Activated T-cell treated with anti-CD3 and anti-CD28 coated beads, Interleukin-2, amount 50 U/mL, for 24 hours (primary cell): ENCODE data around the gene CBX6.
A peak's percentile ranks its signal among the peaks of the same experiment; 100 is the strongest.

Experiments used
- DNase-seq: peaks from one replicate; pipeline ENCODE4 v3.0.0-alpha.2; 2020
- H3K27ac Mint-ChIP-seq: 2 replicates; pipeline ENCODE4 v1.8.0; 2020; ENCODE audit warnings: mild to moderate bottlenecking, mixed read lengths
- H3K27me3 Mint-ChIP-seq: 2 replicates; pipeline ENCODE4 v1.8.0; 2020; ENCODE audit warnings: mixed read lengths
- H3K36me3 Mint-ChIP-seq: 2 replicates; pipeline ENCODE4 v1.8.0; 2020; ENCODE audit warnings: low read depth, mixed read lengths
- H3K4me1 Mint-ChIP-seq: 2 replicates; pipeline ENCODE4 v1.8.0; 2020; ENCODE audit warnings: low read depth, mixed read lengths
- H3K4me3 Mint-ChIP-seq: 2 replicates; pipeline ENCODE4 v1.8.0; 2020; ENCODE audit warnings: mild to moderate bottlenecking, moderate library complexity, mixed read lengths
- H3K9me3 Mint-ChIP-seq: 2 replicates; pipeline ENCODE4 v1.8.0; 2020; ENCODE audit warnings: mixed read lengths

CBX6 gene

DNA sequence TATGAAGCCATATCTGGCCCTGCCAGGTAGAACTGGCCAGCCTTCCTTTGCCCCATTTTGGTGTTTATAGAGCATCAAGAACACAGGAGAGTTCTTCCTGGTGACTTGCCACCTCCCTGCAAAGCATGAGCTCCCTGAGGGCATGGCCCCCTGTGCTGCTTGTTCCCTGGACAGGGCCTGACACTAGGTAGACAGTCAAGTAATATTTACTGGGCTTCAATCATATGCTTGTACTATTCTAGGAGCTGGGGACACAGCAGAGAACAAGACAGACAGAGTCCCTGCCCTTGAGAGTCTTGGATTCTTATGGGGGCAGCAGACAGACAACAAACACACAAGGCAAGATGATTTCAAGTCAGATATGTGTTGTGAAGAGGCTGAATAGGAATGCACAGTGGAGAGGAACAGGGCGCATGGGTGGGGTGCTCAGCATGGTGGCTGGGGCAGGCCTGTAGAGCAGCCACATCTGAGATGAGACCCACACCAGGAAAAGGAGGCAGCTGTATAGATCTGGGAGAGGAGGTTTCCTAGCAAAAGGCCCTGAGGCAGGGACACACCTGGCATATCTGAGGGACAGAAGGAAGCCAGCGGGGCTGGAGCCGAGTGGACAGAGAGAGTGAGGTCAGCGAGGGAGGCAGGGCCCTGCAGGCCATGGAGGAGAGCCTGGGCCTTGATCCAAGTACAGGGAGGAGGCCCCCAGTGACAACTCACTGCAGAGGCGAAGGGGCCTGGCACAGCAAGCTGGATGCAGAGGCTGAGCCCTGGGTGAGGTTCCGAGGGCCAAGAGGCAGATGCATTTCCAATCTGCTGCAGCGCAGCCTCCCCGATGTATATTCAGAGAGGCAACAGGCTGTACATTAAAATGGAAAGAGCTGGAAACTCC lies 10.2 kb upstream of the CBX6 start:
- no peak for DNase-seq
- H3K4me3 Mint-ChIP-seq, result no peak overlapping the region
- no peaks in the 10 kb centered on the region for H3K27me3 Mint-ChIP-seq
- H3K9me3 Mint-ChIP-seq, result no peaks in the 10 kb centered on the region
- peak overlapping the region; percentile 23 for H3K27ac Mint-ChIP-seq
- H3K36me3 Mint-ChIP-seq, result no peaks in the 10 kb centered on the region
- peaks cover 32% of the 10 kb centered on the region for H3K4me1 Mint-ChIP-seq

- Mint-ChIP-seq H3K4me1 (peaks cover 28% of the 10 kb centered on the region), H3K9me3 (no peaks in the 10 kb centered on the region), H3K27ac (no peak overlapping the region), H3K27me3 (no peaks in the 10 kb centered on the region), H3K4me3 (no peak overlapping the region), H3K36me3 (no peaks in the 10 kb centered on the region)
- no peak for DNase-seq
These were observed 9.5 kb upstream of the CBX6 start for GRCh38 chr22:38881464-38881871.

DNA sequence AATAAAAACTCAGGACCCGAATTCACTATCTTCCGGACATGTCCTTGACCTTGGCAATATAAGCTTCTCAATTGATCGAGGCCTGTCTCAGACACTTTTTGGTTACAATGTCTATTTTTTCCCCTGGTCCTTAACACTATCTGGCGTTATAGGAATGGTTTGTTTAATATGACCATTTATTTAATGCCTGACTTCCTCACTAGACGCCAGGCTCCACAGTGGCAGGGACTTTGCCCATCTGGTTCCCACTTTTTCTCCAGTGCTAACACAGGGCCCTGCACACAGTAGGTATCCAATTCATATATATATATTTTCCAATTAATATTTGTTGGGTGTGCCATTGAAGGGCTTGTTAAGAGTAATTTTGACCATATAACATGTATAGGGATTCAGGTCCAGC lies 7.9 kb upstream of the CBX6 start:
- Mint-ChIP-seq H3K27ac (no peak overlapping the region), H3K27me3 (no peaks in the 10 kb centered on the region), H3K9me3 (no peaks in the 10 kb centered on the region), H3K4me1 (peaks cover 33% of the 10 kb centered on the region), H3K36me3 (no peaks in the 10 kb centered on the region), H3K4me3 (no peak overlapping the region)
- no peak for DNase-seq

DNA sequence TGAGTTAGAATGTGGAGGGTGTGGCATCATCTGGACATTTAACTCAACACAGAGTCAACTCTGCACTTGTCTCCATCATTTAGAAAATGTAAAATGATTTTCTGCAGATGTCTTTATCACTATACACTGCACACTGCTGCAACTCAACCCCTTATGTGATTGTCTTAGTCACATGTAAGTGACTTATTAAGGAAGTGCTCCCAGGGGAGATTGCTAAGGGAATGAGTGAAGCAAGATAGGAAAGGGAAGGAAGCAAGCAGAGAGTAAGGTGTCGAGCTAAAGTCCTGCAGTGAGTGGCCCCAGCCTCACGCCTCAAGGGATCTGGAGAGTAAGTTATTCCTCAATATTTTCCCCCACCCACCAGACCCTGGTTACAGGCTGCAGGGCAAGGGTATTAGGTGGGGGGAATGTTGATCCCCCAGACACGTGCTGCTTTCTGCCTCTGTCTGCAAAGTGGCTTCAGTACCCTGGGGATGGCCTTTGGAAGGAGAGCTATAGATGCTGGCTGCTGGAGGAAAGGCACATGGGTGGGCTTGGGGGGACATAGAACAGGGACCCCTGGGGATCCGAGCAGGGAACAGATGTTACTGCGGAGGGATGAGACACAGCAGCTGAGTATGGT lies 7.2 kb upstream of the CBX6 start:
- Mint-ChIP-seq H3K4me1 (peaks cover 39% of the 10 kb centered on the region), H3K27me3 (no peaks in the 10 kb centered on the region), H3K27ac (no peak overlapping the region), H3K36me3 (no peaks in the 10 kb centered on the region), H3K9me3 (peaks cover 2% of the 10 kb centered on the region), H3K4me3 (no peak overlapping the region)
- no peak for DNase-seq

DNA sequence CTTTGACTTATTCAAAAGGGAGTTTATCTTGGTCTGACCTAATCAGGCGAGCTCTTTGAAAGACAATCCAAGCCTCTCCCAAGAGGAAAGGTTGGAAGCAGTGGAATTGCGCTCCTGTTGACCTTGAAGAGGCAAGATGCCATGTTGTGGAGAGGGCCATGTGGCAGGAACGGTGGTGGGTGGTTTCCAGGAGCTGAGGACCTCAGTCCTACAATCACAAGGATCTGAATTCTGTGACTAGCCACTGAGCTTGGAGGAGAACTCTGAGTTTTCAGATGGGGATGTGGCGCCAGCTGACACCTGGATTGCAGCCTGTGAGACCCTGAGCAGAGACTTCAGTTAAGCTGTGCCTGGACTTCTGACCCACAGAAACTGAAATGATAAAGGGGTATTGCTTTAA lies 6.0 kb upstream of the CBX6 start:
- Mint-ChIP-seq H3K27ac (no peak overlapping the region), H3K27me3 (no peaks in the 10 kb centered on the region), H3K4me1 (peaks cover 45% of the 10 kb centered on the region), H3K9me3 (peaks cover 2% of the 10 kb centered on the region), H3K36me3 (no peaks in the 10 kb centered on the region), H3K4me3 (no peak overlapping the region)
- DNase-seq, result no peak

- no peak overlapping the region for H3K4me3 Mint-ChIP-seq
- DNase-seq, result no peak
- H3K27ac Mint-ChIP-seq, result peak overlapping the region; percentile 91
- H3K4me1 Mint-ChIP-seq, result peaks cover 45% of the 10 kb centered on the region
- no peaks in the 10 kb centered on the region for H3K27me3 Mint-ChIP-seq
- peaks cover 19% of the 10 kb centered on the region for H3K36me3 Mint-ChIP-seq
- H3K9me3 Mint-ChIP-seq, result peaks cover 2% of the 10 kb centered on the region
These were observed 2.7 kb upstream of the CBX6 start for GRCh38 chr22:38874529-38875222.

GRCh38 chr22:38873469-38874411 lies 1.7 kb upstream of the CBX6 start:
- H3K4me1 Mint-ChIP-seq, result peaks cover 54% of the 10 kb centered on the region
- peak; percentile 76 for DNase-seq
- H3K9me3 Mint-ChIP-seq, result peaks cover 2% of the 10 kb centered on the region
- no peaks in the 10 kb centered on the region for H3K27me3 Mint-ChIP-seq
- H3K27ac Mint-ChIP-seq, result peak overlapping the region; percentile 91
- H3K36me3 Mint-ChIP-seq, result peaks cover 27% of the 10 kb centered on the region
- H3K4me3 Mint-ChIP-seq, result peak overlapping the region; percentile 85

DNA sequence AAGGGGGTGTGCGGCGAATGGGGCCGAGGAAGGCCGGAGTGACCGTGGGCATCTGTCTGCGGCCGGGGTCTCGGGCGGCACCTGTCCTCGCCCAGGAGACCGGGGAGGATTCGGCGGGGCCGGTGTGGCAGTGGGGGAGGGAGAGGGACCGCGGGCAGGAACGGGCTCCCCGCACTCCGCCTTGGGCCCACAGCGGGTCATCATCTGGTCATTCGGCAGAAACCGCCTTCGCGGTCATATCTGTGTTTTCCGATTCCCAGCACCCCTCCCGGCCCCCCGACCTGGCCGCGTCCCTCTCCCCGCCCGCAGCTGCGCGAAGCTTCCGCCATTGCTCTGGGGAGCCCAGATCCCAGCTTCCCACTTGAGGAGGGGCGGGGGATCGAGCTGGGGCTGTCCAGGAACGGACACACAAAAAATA lies 824 bp upstream of the CBX6 start:
- DNase-seq, result peak; percentile 55

GRCh38 chr22:38871360-38872171 lies 450 bp downstream of the CBX6 start:
- DNase-seq, result peak; percentile 73
- Mint-ChIP-seq H3K27me3 (no peaks in the 10 kb centered on the region), H3K9me3 (peaks cover 2% of the 10 kb centered on the region), H3K4me1 (peaks cover 61% of the 10 kb centered on the region), H3K36me3 (peaks cover 44% of the 10 kb centered on the region), H3K4me3 (peak overlapping the region; percentile 93), H3K27ac (peak overlapping the region; percentile 94)

More for the DNA sequence above, 824 bp upstream of the CBX6 start:
- Mint-ChIP-seq H3K4me1 (peaks cover 61% of the 10 kb centered on the region), H3K36me3 (peaks cover 36% of the 10 kb centered on the region), H3K9me3 (peaks cover 2% of the 10 kb centered on the region), H3K27me3 (no peaks in the 10 kb centered on the region), H3K27ac (peak overlapping the region; percentile 91), H3K4me3 (peak overlapping the region; percentile 85)

DNA sequence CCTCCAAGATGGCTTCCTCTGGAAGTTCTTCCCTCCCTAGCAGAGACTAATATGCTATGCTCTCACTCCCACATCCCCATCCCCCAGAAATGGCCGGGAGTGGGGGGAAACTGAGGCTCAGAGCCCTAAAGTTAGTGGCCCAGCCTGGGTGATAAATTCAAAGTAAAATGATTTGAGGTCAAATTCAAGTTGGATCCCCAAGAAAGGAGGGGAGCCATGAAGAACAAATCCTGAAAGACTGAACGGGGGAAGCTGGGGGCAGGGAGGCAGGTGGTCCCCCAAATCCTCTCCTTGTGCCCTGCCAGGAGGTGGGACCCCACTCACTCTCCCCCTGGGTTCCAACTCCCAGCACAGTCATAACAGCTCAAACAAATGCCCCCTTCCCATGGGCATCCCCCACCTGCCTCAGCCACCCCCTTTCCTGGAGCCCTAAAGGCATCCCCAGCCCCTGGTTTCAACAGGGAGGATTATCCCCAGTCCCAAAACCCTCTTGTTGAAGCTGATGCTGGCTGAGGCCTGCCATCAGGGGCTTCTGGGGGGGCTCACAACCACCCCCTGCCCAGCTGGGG lies 1.1 kb downstream of the CBX6 start:
- no peak for DNase-seq
- Mint-ChIP-seq H3K9me3 (peaks cover 2% of the 10 kb centered on the region), H3K27me3 (no peaks in the 10 kb centered on the region), H3K4me1 (peaks cover 58% of the 10 kb centered on the region), H3K36me3 (peaks cover 47% of the 10 kb centered on the region), H3K4me3 (peak overlapping the region; percentile 93), H3K27ac (peak overlapping the region; percentile 94)

DNA sequence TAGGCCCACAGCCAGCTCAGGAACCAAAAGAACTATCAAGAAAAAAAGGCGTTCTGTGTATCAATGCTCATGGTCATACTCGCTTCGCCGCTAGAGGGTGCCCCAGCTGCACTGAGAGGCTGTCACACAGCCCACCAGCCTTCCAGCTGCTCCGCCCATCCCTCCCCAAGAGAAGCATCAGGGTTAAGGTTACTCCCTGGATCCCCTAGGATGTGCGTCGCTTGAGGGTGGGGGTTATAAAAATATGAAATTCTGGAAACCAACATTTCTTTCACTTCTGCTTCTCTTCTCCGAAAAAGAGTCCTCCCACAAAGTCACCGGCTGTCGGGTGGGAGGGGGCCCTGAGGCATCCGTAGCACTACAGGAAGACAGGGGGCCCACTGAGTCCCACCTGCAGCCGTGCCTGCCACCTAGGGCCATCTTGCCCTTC lies 1.7 kb downstream of the CBX6 start:
- H3K27me3 Mint-ChIP-seq, result no peaks in the 10 kb centered on the region
- H3K9me3 Mint-ChIP-seq, result peaks cover 2% of the 10 kb centered on the region
- peak overlapping the region; percentile 94 for H3K27ac Mint-ChIP-seq
- DNase-seq, result peak; percentile 90
- H3K4me3 Mint-ChIP-seq, result peak overlapping the region; percentile 93
- peaks cover 62% of the 10 kb centered on the region for H3K4me1 Mint-ChIP-seq
- H3K36me3 Mint-ChIP-seq, result peaks cover 52% of the 10 kb centered on the region

DNA sequence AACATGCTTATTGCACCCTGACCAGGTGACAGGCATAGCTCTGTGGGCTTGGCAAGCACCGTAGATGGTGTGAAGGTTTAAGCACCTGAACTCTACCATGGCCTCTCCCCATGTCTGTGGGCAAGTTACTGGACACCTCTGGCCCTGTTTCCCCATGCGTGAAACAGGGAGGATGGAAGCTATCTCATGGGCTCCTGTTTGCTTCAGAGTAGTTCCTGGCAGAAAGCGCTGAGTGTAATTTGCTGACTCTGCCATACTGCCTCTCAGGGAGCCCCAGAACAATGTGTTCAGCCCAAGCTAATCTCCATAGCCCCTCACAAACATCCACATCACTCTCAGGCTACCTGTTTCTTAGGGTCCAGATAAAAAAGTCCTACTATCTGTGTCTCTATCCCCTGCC lies 2.4 kb downstream of the CBX6 start:
- peak overlapping the region; percentile 94 for H3K27ac Mint-ChIP-seq
- peaks cover under 1% of the 10 kb centered on the region for H3K9me3 Mint-ChIP-seq
- peak overlapping the region; percentile 93 for H3K4me3 Mint-ChIP-seq
- DNase-seq, result no peak
- H3K4me1 Mint-ChIP-seq, result peaks cover 55% of the 10 kb centered on the region
- peaks cover 59% of the 10 kb centered on the region for H3K36me3 Mint-ChIP-seq
- H3K27me3 Mint-ChIP-seq, result no peaks in the 10 kb centered on the region

DNA sequence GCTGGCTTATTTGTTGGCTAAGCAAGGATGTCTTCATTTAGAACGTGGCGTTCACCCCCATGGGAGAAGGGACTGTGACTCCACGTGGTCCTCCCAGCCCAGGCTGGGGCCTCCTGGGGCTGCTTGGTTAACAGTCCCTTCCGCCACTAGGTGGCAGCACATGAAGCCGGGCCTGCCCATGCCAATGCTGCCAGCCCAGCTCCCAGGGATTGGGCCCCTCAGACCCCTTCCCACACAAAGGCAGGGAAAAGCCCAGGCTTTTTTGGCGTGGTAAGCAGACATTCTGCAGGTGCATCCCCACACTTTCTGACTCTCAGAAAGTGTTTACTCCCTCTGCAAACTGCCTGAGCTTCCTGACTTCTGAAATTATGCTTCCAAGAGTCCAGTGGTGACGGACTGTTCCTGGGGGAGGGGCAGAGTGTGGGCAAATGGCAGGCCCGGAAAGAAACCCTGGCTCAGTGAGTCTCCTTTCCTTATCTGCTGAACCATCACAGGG lies 3.1 kb downstream of the CBX6 start:
- Mint-ChIP-seq H3K9me3 (no peaks in the 10 kb centered on the region), H3K36me3 (peaks cover 64% of the 10 kb centered on the region), H3K4me3 (peak overlapping the region; percentile 25), H3K27ac (peak overlapping the region; percentile 89), H3K27me3 (no peaks in the 10 kb centered on the region), H3K4me1 (peaks cover 51% of the 10 kb centered on the region)
- DNase-seq, result peak; percentile 89
